CD4-positive, alpha-beta T cell treated with Interleukin-2 at 100 ng/mL for 4 hours (primary cell): Measurements from ENCODE around the gene MAP1A.
A peak's percentile ranks its signal among the peaks of the same experiment; 100 is the strongest.

Experiments
- DNase-seq: peaks from one replicate; pipeline ENCODE4 v3.0.0-alpha.2; 2020; ENCODE audit warnings: low spot score

MAP1A gene

DNA sequence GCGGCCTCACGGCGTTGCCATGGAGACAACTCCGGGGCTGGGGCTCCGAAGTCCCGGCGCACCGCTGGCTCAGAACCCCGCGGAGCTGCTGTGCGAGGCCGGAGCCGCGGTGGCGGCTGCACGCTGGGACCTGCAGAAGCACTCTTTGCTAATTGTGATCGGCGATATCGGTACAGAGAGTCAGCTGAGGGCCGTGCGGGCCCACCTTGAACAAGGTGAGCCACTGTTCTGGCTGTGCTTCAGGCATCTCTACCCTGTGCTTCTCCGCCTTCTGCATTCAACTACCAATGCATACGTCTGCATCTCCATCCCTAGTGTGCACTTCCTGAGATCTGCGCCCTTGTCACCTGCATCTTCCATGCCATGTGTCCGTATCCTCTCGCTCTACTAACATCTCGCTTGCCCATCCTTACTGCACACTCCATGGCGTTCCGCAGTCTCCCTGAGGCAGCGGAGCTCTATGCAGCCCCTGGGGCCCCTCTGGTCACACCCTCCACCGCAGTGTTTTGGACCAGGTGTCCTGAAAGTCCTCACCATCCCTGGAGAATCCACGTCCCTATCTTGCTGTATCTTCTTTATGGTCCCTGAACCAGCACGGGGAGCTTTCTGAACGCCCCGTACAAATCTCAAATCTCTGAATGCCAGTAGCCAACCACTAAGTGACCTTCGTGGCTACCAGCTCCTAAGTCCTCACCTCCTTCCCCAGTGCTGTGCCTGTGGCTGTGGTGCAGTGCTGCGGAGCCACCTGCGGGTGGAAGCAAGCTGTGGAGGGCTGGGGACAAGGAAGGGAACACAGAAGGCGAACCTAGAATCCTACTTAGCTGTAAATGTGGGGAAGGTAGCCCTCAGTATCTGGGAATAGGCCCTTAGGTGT, 6.2 kb upstream of the MAP1A start:
- DNase-seq: no peak

DNA sequence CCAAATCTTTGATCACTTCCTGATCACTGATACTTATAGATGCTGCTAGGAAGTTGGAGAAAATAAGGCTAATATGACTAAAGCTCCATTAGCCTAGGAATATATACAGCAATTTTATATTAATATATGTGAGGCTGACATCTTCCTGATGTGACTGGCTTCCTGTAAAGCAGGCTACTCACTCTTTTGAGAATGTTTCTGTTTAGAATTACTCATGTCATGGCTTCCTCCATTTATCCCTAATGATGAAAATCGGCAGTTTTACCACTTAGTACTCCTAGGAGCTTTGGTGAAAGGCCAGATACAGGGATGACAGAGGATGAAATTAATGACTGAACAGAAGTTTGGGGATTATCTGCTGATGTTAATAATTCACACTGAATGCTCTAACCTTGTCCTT, 3.9 kb upstream of the MAP1A start:
- no peak for DNase-seq

DNA sequence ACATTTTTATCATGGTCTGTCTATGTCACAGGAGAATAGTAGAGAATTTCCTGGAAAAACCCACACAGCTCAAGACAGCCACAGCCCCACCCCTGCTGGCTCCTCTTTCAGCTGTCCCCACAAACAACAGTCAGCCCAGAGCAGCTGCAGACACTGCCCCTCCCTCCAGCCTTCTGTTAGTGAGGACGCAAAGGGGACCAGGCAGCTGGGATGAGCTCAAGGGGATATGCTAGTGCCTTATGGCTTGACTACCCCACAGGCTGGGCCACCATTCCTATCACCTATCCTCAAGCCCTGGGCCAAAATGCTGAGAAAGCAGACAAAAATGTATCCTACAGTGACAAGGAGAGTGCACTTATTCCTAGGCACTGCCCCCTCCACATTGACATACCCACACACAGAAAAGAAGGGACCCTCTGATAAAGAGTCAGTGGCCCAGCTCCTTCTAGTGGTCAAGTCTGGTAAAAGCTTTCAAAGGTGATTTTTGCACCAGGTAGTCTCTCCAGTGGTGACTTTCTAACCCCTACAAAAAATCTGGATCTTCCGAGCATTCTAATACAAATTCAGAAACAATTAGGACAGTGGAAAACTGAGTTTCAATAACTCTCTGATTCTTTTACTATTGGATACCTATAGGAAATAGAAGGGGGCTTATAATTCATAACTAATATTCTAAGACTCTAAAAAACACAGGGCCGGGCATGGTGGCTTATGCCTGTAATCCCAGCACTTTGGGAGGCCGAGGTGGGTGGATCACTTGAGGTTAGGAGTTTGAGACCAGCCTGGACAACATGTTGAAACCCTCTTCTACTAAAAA, 3.0 kb upstream of the MAP1A start:
- peak; percentile 55 for DNase-seq

DNA sequence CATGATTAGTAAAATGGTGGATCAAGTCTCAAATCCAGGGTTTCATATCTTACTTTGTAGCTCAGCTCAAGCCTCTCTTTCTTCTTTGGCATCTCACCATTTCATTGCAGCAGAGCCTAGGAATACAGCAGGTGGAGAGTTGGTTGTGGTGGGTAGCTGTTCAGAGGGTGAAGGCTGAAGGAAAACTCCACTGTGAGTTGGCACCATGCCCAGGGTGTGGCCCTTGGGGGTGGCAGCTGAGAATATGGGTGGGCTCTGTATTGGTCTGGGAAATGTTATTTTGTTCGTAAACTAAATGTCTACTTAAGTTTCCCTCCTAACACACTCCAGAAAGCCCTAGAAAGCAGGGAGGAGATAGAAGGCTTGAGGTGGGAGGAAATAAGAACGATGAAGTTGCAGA, 1.7 kb upstream of the MAP1A start:
- DNase-seq: no peak

DNA sequence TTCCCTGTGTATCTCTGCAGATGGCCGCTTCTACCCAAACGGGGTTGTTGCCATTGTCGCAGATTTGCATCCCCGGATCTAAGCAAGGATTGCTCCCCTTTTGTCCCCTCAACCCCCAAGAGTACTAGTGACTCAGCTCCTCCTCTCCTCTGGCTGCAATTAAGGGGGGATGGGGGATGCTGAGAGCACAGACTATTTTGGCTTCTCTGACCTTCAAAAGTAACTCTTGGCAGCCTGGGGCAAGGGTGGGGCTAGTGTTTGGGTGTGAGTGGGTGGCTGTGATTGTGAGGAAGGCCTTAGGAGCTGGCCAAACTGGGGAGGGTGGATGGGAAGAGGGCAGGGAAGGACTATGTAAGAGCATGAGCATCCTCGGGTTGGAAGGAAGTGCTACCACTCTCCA, 1.2 kb upstream of the MAP1A start:
- no peak for DNase-seq

DNA sequence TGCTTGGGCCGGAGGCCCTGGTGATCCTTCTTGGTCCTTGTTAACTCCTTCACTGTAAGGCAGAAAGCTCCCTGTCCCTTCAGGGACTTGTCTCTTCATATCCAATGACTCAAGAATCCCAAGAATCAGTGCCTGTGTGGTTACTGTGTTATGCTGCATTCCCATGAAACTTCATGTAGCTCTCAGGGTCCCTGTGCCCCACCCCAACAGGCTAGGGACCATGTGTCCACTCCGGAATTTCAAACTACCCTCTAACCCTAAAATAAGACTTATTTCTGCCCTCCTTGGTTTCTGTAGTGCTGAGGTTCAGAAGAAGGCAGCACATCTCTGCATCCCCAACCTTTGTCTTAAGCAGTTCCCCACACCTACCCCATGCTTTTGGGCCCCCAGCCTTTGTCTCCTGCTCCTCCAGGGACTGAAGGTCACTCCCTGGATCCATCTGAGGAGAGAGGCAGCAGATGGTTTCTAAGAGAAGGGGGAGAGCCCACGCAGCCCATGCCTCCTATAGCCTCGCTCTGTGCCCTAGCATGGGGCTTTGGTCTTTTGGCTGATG, 531 bp upstream of the MAP1A start:
- no peak for DNase-seq

DNA sequence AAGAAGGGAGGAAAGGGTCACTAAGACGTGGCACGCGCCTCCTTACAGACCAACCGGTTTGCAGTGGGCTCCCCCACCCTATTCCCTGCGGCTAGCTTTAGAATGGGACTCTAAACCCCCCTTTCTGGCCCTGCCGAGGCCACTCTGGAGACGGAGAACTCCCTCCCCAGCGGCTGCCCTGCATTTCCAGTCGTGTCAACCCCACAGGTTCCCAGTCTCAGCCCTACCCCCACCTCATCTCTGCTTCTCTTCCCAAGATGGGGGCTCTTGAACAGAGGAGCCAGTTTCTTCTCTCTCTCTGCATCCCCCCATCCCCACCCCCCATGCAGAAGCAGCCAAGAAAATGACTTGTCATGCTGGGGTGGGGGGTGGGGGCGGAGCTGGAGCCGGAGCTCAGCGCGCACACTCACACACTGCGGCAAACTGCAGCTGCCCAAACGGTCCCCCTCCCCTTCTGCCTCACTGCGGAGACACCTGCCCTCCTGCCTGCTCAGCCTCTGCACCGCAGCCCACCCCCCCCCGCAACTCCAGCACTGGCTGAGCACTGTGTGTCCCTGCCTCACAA, 871 bp downstream of the MAP1A start:
- no peak for DNase-seq

DNA sequence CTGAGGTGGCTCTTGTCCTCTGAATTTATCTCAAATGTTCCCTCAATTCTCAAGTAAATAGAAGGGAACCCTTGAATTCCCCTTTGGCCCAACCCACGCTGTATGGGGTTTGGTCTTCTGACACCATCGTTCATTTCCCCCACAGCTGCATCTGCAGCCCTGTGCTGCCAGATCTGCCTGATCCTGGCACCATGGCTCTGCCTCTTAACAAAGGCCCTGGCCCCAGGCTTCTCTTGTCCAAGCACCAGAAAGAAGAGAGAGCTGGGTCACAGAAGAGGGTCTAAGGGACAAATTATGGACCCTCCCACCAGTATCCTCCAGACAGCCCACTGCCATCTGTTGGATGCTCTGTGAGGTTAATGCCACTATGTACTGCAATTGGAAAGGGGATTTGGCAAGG, 1.8 kb downstream of the MAP1A start:
- no peak for DNase-seq

DNA sequence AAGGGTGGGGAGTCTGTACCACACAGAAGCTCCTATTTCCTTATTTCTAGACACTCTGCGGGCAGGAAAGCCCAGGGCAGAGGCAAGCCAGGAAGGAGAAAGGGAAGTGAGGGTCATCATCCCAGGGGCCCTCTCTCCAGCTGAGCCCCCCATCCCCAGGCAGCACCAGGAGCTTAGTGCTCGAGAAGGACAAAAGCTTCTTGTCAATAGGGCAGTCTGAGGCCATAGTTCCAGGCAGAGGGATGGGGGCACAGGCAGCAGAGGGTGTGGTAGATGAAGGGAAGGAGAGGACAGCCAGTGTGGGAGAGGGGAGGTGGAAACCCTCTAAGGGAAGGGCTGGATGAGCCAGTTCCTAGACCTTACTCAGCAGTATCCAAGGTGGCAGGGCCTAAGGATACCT, 2.7 kb downstream of the MAP1A start:
- no peak for DNase-seq

DNA sequence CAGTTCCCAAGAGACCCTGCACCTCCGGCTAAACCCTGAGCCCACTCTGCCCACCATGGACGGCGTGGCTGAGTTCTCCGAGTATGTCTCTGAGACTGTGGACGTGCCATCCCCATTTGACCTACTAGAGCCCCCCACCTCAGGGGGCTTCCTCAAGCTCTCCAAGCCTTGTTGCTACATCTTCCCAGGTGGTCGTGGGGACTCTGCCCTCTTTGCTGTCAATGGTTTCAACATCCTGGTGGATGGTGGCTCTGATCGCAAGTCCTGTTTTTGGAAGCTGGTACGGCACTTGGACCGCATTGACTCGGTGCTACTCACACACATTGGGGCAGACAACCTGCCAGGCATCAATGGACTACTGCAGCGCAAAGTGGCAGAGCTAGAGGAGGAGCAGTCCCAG, 4.0 kb downstream of the MAP1A start:
- no peak for DNase-seq

DNA sequence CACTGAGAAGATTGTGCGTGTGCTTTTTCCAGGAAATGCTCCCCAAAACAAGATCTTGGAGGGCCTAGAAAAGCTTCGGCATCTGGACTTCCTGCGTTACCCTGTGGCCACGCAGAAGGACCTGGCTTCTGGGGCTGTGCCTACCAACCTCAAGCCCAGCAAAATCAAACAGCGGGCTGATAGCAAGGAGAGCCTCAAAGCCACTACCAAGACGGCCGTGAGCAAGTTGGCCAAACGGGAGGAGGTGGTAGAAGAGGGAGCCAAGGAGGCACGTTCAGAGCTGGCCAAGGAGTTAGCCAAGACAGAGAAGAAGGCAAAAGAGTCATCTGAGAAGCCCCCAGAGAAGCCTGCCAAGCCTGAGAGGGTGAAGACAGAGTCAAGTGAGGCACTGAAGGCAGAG, 4.8 kb downstream of the MAP1A start:
- DNase-seq: no peak

DNA sequence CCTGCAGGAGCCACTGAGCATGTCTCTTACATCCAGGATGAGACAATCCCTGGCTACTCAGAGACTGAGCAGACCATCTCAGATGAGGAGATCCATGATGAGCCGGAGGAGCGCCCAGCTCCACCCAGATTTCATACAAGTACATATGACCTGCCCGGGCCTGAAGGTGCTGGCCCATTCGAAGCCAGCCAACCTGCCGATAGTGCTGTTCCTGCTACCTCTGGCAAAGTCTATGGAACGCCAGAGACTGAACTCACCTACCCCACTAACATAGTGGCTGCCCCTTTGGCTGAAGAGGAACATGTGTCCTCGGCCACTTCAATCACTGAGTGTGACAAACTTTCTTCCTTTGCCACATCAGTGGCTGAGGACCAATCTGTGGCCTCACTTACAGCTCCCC, 6.2 kb downstream of the MAP1A start:
- DNase-seq: no peak

DNA sequence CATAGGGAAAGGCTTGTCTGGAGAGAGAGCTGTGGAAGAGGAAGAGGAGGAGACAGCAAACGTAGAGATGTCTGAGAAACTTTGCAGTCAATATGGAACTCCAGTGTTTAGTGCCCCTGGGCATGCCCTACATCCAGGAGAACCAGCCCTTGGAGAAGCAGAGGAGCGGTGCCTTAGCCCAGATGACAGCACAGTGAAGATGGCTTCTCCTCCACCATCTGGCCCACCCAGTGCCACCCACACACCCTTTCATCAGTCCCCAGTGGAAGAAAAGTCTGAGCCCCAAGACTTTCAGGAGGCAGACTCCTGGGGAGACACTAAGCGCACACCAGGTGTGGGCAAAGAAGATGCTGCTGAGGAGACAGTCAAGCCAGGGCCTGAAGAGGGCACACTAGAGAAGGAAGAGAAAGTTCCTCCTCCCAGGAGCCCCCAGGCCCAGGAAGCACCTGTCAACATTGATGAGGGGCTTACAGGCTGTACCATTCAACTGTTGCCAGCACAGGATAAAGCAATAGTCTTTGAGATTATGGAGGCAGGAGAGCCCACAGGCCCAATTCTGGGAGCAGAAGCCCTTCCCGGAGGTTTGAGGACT, 6.9 kb downstream of the MAP1A start:
- DNase-seq: no peak

DNA sequence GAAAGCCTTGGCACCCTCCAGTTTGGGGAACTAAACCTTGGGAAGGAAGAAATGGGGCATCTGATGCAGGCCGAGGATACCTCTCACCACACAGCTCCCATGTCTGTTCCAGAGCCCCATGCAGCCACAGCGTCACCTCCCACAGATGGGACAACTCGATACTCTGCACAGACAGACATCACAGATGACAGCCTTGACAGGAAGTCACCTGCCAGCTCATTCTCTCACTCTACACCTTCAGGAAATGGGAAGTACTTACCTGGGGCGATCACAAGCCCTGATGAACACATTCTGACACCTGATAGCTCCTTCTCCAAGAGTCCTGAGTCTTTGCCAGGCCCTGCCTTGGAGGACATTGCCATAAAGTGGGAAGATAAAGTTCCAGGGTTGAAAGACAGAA, 7.7 kb downstream of the MAP1A start:
- no peak for DNase-seq

DNA sequence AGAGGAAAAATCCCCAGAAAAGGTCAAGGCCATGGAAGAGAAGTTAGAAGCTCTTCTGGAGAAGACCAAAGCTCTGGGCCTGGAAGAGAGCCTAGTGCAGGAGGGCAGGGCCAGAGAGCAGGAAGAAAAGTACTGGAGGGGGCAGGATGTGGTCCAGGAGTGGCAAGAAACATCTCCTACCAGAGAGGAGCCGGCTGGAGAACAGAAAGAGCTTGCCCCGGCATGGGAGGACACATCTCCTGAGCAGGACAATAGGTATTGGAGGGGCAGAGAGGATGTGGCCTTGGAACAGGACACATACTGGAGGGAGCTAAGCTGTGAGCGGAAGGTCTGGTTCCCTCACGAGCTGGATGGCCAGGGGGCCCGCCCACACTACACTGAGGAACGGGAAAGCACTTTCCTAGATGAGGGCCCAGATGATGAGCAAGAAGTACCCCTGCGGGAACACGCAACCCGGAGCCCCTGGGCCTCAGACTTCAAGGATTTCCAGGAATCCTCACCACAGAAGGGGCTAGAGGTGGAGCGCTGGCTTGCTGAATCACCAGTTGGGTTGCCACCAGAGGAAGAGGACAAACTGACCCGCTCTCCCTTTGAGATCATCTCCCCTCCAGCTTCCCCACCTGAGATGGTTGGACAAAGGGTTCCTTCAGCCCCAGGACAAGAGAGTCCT, 9.0 kb downstream of the MAP1A start:
- DNase-seq: no peak

DNA sequence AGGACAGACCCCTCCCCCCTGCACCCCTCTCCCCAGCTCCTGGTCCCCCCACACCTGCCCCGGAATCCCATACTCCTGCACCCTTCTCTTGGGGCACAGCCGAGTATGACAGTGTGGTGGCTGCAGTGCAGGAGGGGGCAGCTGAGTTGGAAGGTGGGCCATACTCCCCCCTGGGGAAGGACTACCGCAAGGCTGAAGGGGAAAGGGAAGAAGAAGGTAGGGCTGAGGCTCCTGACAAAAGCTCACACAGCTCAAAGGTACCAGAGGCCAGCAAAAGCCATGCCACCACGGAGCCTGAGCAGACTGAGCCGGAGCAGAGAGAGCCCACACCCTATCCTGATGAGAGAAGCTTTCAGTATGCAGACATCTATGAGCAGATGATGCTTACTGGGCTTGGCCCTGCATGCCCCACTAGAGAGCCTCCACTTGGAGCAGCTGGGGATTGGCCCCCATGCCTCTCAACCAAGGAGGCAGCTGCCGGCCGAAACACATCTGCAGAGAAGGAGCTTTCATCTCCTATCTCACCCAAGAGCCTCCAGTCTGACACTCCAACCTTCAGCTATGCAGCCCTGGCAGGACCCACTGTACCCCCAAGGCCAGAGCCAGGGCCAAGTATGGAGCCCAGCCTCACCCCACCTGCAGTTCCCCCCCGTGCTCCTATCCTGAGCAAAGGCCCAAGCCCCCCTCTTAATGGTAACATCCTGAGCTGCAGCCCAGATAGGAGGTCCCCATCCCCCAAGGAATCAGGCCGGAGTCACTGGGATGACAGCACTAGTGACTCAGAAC, 9.8 kb downstream of the MAP1A start:
- DNase-seq: no peak

DNA sequence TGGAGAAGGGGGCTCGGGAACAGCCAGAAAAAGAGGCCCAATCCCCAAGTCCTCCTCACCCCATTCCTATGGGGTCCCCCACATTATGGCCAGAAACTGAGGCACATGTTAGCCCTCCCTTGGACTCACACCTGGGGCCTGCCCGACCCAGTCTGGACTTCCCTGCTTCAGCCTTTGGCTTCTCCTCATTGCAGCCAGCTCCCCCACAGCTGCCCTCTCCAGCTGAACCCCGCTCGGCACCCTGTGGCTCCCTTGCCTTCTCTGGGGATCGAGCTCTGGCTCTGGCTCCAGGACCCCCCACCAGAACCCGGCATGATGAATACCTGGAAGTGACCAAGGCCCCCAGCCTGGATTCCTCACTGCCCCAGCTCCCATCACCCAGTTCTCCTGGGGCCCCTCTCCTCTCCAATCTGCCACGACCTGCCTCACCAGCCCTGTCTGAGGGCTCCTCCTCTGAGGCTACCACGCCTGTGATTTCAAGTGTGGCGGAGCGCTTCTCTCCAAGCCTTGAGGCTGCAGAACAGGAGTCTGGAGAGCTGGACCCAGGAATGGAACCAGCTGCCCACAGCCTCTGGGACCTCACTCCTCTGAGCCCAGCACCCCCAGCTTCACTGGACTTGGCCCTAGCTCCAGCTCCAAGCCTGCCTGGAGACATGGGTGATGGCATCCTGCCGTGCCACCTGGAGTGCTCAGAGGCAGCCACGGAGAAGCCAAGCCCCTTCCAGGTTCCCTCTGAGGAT, 10.6 kb downstream of the MAP1A start:
- DNase-seq: no peak

DNA sequence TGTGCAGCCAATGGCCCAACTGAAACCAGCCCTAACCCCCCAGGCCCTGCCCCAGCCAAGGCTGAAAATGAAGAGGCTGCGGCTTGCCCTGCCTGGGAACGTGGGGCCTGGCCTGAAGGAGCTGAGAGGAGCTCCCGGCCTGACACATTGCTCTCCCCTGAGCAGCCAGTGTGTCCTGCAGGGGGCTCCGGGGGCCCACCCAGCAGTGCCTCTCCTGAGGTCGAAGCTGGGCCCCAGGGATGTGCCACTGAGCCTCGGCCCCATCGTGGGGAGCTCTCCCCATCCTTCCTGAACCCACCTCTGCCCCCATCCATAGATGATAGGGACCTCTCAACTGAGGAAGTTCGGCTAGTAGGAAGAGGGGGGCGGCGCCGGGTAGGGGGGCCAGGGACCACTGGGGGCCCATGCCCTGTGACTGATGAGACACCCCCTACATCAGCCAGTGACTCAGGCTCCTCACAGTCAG, 11.2 kb downstream of the MAP1A start:
- no peak for DNase-seq

DNA sequence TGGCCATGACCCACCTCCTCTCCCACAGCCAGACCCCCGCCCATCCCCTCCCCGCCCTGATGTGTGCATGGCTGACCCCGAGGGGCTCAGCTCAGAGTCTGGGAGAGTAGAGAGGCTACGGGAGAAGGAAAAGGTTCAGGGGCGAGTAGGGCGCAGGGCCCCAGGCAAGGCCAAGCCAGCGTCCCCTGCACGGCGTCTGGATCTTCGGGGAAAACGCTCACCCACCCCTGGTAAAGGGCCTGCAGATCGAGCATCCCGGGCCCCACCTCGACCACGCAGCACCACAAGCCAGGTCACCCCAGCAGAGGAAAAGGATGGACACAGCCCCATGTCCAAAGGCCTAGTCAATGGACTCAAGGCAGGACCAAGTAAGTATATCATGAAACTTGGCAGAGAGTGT, 11.7 kb downstream of the MAP1A start:
- DNase-seq: no peak
